ENCODE results near the gene CSRP3.

DNA sequence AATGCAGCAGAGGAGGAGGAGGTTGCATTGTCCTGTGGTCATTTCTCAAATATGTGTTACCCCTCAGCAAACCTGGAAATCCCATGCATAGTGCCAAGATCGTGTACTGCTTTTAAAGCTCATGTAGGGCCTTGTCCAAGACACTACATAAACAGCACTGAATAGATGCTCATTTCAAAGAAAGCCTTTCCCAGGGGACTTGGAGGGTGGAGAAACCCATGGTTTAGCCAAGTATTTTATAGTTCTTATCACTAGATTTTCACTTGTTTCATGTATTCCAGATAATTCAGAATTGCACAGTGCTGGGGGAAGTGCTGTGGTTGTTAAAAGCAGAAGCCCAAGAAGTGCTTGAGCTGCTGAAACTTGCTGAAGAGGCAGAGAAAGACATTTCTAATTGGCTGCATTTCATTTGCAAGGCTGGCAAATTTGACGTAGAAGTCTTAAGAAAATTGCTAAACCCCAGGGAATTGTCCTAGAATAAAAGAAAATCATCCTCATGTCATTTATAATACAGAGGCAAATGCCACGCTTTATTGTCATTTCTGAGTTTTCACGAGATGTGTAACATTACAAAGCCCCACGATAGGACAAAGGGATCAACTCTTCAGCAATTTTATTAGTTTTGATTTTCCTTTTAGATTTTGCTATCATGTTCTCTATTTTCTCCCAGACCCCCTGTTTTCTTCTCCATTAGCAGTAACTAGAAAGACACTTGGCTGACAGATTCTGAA lies 20.1 kb downstream of the CSRP3 start:
- TF ChIP-seq, protein P1, sequence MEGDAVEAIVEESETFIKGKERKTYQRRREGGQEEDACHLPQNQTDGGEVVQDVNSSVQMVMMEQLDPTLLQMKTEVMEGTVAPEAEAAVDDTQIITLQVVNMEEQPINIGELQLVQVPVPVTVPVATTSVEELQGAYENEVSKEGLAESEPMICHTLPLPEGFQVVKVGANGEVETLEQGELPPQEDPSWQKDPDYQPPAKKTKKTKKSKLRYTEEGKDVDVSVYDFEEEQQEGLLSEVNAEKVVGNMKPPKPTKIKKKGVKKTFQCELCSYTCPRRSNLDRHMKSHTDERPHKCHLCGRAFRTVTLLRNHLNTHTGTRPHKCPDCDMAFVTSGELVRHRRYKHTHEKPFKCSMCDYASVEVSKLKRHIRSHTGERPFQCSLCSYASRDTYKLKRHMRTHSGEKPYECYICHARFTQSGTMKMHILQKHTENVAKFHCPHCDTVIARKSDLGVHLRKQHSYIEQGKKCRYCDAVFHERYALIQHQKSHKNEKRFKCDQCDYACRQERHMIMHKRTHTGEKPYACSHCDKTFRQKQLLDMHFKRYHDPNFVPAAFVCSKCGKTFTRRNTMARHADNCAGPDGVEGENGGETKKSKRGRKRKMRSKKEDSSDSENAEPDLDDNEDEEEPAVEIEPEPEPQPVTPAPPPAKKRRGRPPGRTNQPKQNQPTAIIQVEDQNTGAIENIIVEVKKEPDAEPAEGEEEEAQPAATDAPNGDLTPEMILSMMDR (conservative IDR thresholded peaks at IDR 0.05; ENCODE audit: low read length): no peak
- no peak for TF ChIP-seq EZH2phosphoT487 (IDR thresholded peaks at IDR 0.05; ENCODE audit: borderline replicate concordance)

Measured in Loucy (cell line).